ENCODE results near the gene HCRTR2. TPM values are rescaled to one million over a fixed set of nuclear protein-coding genes. Genes with fewer than 3 reads are reported as not detected.

Gene HCRTR2
- total and polyA plus RNA-seq, 2 of the 8 experiments (the other 6 are each of a cell fraction or from before 2014, with no cell fraction given) = 0.19 to 0.23 TPM

DNA sequence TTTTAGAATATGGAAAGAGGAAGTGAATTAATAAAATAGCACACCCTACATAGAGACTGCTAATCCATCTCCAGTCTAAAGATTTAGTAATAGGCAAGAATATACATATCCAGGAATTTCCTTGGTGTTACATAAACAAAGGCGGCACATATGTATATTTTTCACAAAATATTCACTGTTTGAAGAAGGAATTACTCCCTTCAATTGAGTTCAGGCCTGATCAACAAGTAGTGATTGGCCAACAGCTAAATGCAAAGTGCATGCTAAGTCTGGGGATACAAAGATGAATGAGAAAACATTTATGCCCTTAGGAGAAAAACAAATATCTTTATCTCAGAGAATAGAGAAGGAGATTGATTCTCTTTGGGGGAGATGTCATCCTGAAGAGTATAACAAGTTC lies 6.5 kb upstream of the HCRTR2 start:
- H3K9me3 ChIP-seq (ENCODE audit: insufficient read depth in 2 of 2, low read depth in 1 of 2, low read length in 1 of 2) = no peaks in the 10 kb centered on the region
- H3K56ac ChIP-seq (replicated peaks; ENCODE audit: insufficient read length, low read depth, low read length) = no peak overlapping the region
- H3K4ac ChIP-seq (replicated peaks; ENCODE audit: insufficient read length, low read depth, low read length) = no peak overlapping the region
- H4K5ac ChIP-seq (ENCODE audit: insufficient read length, low read depth, low read length) = no peak overlapping the region
- H2BK12ac ChIP-seq (ENCODE audit: low read depth, low read length) = no peak overlapping the region
- POLR2A ChIA-PET (ENCODE audit: partially characterized antibody) = no interaction called here
- no peak overlapping the region for H3K9ac ChIP-seq (replicated peaks in 1 of 4; ENCODE audit: extremely low read depth in 1 of 4, low read depth in 3 of 4, low read length in 3 of 4)
- no peak overlapping the region for H3K4me2 ChIP-seq (ENCODE audit: insufficient read depth in 1 of 2, low read depth in 2 of 2, low read length in 2 of 2)
- H4K91ac ChIP-seq (replicated peaks; ENCODE audit: insufficient read length, low read length) = no peak overlapping the region
- H3K23ac ChIP-seq (ENCODE audit: insufficient read length) = no peak overlapping the region
- H2BK15ac ChIP-seq (ENCODE audit: low read length) = no peak overlapping the region
- H3K4me3 ChIP-seq (ENCODE audit: extremely low read depth in 1 of 4, insufficient read depth in 2 of 4, low read depth in 3 of 4, low read length in 4 of 4) = no peak overlapping the region
- no peak for DNase-seq (ENCODE audit: low read depth in 1 of 2, low spot score in 2 of 2)
- H4K20me1 ChIP-seq (replicated peaks in 1 of 2; ENCODE audit: control insufficient read depth in 1 of 2, insufficient read depth in 2 of 2, low read length in 2 of 2) = no peaks in the 10 kb centered on the region
- no peaks in the 10 kb centered on the region for H3K27me3 ChIP-seq (replicated peaks in 1 of 4; ENCODE audit: control insufficient read depth in 3 of 4, extremely low read depth in 1 of 4, insufficient read depth in 3 of 4, low read length in 3 of 4)
- no peaks in the 10 kb centered on the region for H3K79me2 ChIP-seq (ENCODE audit: control insufficient read depth in 1 of 2, insufficient read depth in 2 of 2, low read length in 2 of 2)
- no peak overlapping the region for H3K18ac ChIP-seq (ENCODE audit: extremely low read depth, low read length)
- no peaks in the 10 kb centered on the region for H3K23me2 ChIP-seq (ENCODE audit: low read depth, low read length)
- no peak overlapping the region for H2AFZ ChIP-seq (ENCODE audit: low read length)
- no peak overlapping the region for H3K14ac ChIP-seq (ENCODE audit: insufficient read length)
- 100% methylated on average over 1 of the region's 1 CpG; no CpG with 5 or more reads in 1 of the 2 experiments for WGBS, 2 experiments (ENCODE audit: extremely low coverage in 1 of 2, insufficient coverage in 1 of 2, insufficient read length in 1 of 2, insufficient replicate concordance in 2 of 2, low coverage in 1 of 2, low lambda C conversion rate in 2 of 2, missing lambda C conversion rate in 1 of 2)
- H3K4me1 ChIP-seq (replicated peaks in 1 of 4; ENCODE audit: control insufficient read depth in 3 of 4, insufficient read depth in 4 of 4, low read length in 3 of 4) = no peaks in the 10 kb centered on the region
- H3K79me1 ChIP-seq (ENCODE audit: low read depth, low read length) = no peaks in the 10 kb centered on the region
- CTCF ChIA-PET (ENCODE audit: partially characterized antibody) = no interaction called here
- H2AK5ac ChIP-seq (ENCODE audit: low read depth, low read length) = no peak overlapping the region
- H2BK5ac ChIP-seq (ENCODE audit: low read depth, low read length) = no peak overlapping the region
- no peak for FAIRE-seq
- H4K8ac ChIP-seq (ENCODE audit: extremely low read depth, insufficient read depth, low read length) = no peak overlapping the region
- H3K27ac ChIP-seq (ENCODE audit: low read depth, low read length) = no peak overlapping the region
- no peak overlapping the region for H2BK120ac ChIP-seq (replicated peaks; ENCODE audit: low read depth, low read length)
- no peaks in the 10 kb centered on the region for H3K36me3 ChIP-seq (ENCODE audit: control insufficient read depth in 2 of 4, insufficient read depth in 4 of 4, low read length in 3 of 4)
- no peak overlapping the region for H2BK20ac ChIP-seq (ENCODE audit: low read length)
- TF ChIP-seq ATF2 (IDR thresholded peaks at IDR 0.05; ENCODE audit: low read length) (no peak), TAF1 (IDR thresholded peaks at IDR 0.05; ENCODE audit: low read depth, low read length) (no peak), YY1 (IDR thresholded peaks at IDR 0.05; ENCODE audit: low read depth, low read length) (no peak), SP1 (IDR thresholded peaks at IDR 0.05; ENCODE audit: low read depth, low read length) (no peak), GABPA (IDR thresholded peaks at IDR 0.05; ENCODE audit: borderline replicate concordance, insufficient read depth, low read length) (no peak), GTF2F1 (IDR thresholded peaks at IDR 0.05; ENCODE audit: borderline replicate concordance, low read depth, low read length) (no peak), ASH2L (IDR thresholded peaks at IDR 0.05; ENCODE audit: low read length) (no peak), CHD1 (IDR thresholded peaks at IDR 0.05; ENCODE audit: low read depth, low read length) (no peak), SIRT6 (IDR thresholded peaks at IDR 0.05; ENCODE audit: low read length) (no peak), TCF12 (IDR thresholded peaks at IDR 0.05; ENCODE audit: low read depth, low read length) (no peak), NRF1 (IDR thresholded peaks at IDR 0.05; ENCODE audit: low read depth, low read length) (no peak)
- TF ChIP-seq, protein P1, sequence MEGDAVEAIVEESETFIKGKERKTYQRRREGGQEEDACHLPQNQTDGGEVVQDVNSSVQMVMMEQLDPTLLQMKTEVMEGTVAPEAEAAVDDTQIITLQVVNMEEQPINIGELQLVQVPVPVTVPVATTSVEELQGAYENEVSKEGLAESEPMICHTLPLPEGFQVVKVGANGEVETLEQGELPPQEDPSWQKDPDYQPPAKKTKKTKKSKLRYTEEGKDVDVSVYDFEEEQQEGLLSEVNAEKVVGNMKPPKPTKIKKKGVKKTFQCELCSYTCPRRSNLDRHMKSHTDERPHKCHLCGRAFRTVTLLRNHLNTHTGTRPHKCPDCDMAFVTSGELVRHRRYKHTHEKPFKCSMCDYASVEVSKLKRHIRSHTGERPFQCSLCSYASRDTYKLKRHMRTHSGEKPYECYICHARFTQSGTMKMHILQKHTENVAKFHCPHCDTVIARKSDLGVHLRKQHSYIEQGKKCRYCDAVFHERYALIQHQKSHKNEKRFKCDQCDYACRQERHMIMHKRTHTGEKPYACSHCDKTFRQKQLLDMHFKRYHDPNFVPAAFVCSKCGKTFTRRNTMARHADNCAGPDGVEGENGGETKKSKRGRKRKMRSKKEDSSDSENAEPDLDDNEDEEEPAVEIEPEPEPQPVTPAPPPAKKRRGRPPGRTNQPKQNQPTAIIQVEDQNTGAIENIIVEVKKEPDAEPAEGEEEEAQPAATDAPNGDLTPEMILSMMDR (IDR thresholded peaks at IDR 0.05; ENCODE audit: control extremely low read depth in 1 of 3, insufficient read depth in 1 of 3, low read depth in 1 of 3, low read length in 3 of 3) = no peak

All from H1 (cell line).